Thyroid gland (tissue), 4 donors: ENCODE results near the gene ESD.

Experiments used
- CTCF ChIP-seq, 6 experiments: fragments of 200-600 bp in 3 of 6; fragments of 450-650 bp in 3 of 6; sonication (generic) in 3 of 6; IDR thresholded peaks; one replicate each; pipeline ENCODE4 v1.5.1; 2016 to 2019; ENCODE audit warnings: antibody characterized with exemption in 6 of 6, mild to moderate bottlenecking in 2 of 6, inconsistent platforms in 1 of 6, moderate library complexity in 1 of 6
- POLR2A ChIP-seq, 2 donors: fragments of 450-650 bp; IDR thresholded peaks; one replicate each; pipeline ENCODE4 v1.6.1; 2017; ENCODE audit warnings: antibody characterized with exemption in 2 of 2, mild to moderate bottlenecking in 2 of 2, moderate library complexity in 1 of 2

GRCh38 chr13:46810440-46810839, 13.5 kb upstream of the ESD start:
- TF ChIP-seq CTCF (IDR thresholded peaks at IDR 0.05), result no peak
- no peak for TF ChIP-seq POLR2A (IDR thresholded peaks at IDR 0.05)
